Astrocyte (in vitro differentiated cells and primary cell): ENCODE data around the gene ROBO2.

Source experiments
- CTCF ChIP-seq: IDR thresholded peaks from 2 replicates; pipeline ENCODE4 v1.5.1; 2011; ENCODE audit warnings: low read depth, mild to moderate bottlenecking, inconsistent platforms, low read length, moderate library complexity; ENCODE audit not compliant: insufficient read depth
- EZH2 ChIP-seq: IDR thresholded peaks from 2 replicates; pipeline ENCODE4 v1.6.1; 2012; ENCODE audit warnings: mild to moderate bottlenecking, low read length, inconsistent platforms; ENCODE audit not compliant: insufficient read depth

DNA sequence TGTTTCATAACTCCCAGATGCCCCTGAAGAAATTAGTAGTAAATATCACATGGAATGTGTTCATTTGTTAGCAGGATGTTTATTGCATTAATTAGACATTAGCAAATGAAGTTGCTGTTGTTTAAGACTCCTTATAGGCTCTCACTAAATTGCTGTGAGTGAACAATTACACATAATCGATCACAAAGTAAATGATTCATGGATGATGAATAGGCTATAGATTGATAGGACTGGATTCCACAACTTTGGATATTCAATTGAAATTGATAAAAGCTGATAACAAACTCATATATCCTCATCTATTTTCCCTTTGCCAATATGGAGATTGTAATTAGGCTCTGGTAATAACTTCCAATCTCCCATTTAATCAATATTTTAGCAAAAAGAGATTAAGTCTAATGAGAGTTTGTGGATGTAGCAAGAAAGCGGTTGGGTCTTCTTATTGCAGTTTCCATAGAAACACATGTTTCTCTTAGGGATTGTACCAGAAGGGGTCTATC lies 555.5 kb downstream of the ROBO2 start:
- TF ChIP-seq EZH2 (no peak), CTCF (no peak)
